ENCODE results near the gene BRPF3. TPM values are rescaled to one million over a fixed set of nuclear protein-coding genes. Genes with fewer than 3 reads are reported as not detected.

The BRPF3 gene
- total and polyA plus RNA-seq, 2 donors: 15.3 to 17.5 TPM

GRCh38 chr6:36273067-36273466 lies 76.5 kb downstream of the BRPF3 start:
- no peak overlapping the region for H3K4me3 ChIP-seq (ENCODE audit: low read depth, low read length)
- no peak for DNase-seq (ENCODE audit: extremely low spot score)
- no peak overlapping the region for H3K27ac ChIP-seq (ENCODE audit: low read depth)
- H3K4me1 ChIP-seq (ENCODE audit: insufficient read depth): no peaks in the 10 kb centered on the region
- no peaks in the 10 kb centered on the region for H3K36me3 ChIP-seq (ENCODE audit: insufficient read depth)
- WGBS: 88% methylated on average over 5 of the region's 5 CpGs

DNA sequence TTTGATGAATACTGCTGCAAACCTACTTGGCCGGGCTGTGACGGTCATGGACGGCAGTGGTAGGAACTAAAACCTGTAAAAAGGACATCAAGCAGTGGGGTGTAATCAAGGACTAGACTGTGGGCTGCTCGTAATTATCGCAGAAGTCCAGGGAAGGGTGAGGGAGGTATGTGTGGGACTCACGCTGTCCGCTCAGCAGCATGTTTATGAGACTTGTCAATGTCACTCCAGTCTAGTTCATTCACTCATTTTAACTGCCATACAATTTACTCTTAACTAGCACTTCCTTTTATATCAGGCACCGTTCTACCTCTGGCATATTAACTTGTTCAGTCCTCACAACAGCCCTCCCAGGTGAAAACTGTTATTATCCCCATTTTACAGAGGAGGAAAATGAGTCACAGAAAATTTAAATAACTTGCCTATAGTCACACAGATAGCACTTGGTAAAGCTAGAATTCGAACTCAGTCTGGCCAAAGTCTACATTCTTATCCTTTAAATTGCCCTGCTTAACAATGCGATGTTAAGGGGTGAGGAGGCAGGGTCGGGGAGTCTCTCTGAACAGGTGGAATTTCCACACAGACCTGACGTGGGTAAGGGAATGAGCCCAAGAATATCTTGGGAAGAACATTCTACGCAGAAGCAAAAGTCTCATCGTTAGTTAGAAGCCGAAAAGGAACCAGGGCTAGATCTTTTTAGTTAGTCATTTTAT lies 77.4 kb downstream of the BRPF3 start:
- Histone ChIP-seq H3K4me1 (ENCODE audit: insufficient read depth) (no peaks in the 10 kb centered on the region), H3K36me3 (ENCODE audit: insufficient read depth) (no peaks in the 10 kb centered on the region), H3K4me3 (ENCODE audit: low read depth, low read length) (no peak overlapping the region), H3K27ac (ENCODE audit: low read depth) (no peak overlapping the region)
- WGBS: 65% methylated on average over 15 of the region's 15 CpGs
- no peak for DNase-seq (ENCODE audit: extremely low spot score)

DNA sequence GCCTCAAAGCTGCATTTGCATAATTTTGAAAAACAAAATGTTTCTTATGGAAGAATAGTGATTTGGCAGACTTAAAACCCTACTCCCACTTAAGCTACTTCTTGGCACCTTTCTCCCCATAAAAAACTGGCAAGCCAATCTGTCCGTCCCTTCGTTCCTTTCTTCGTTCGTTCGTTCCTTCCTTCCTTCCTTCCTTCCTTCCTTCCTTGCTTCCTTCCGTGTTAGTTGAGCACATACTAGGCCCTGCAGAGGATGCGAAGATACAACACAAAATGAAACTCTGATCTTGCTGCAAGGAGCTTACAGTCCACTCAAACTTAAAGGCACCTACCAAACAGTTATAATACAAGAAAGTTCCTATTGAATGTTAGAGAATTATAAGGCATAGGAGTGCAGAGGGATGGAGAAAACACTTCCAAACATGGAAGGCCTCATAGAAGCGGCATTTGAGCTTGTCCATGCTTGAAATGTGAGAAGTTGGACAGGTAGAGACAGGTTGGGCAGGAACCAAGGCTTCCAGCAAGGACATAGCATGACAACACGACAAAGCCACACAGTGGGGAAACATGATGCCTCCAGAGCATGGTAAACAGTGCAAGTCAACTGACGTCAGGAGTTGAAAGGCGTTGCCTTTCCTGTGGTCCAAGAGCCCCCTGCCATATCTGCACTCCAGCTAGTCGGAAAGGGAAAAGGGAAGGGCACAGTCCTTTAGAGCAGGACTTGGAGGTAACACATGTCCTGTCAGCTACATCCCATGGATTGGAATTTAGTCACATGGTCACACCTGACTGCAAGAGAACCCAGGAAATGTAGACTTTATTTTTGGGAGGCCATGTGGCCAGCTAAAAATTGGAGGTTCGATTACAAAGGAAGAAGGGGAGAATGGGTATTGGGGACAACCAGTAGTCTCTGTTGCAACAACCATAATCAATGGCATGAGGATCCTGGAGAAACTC lies 80.3 kb downstream of the BRPF3 start:
- Histone ChIP-seq H3K27ac (ENCODE audit: low read depth) (no peak overlapping the region), H3K4me3 (ENCODE audit: low read depth, low read length) (no peak overlapping the region), H3K36me3 (ENCODE audit: insufficient read depth) (no peaks in the 10 kb centered on the region), H3K4me1 (ENCODE audit: insufficient read depth) (no peaks in the 10 kb centered on the region)
- 81% methylated on average over 13 of the region's 13 CpGs for WGBS
- DNase-seq (ENCODE audit: extremely low spot score): no peak

GRCh38 chr6:36277946-36278470 lies 81.5 kb downstream of the BRPF3 start:
- Histone ChIP-seq H3K4me1 (ENCODE audit: insufficient read depth) (no peaks in the 10 kb centered on the region), H3K4me3 (ENCODE audit: low read depth, low read length) (no peak overlapping the region), H3K36me3 (ENCODE audit: insufficient read depth) (no peaks in the 10 kb centered on the region), H3K27ac (ENCODE audit: low read depth) (no peak overlapping the region)
- WGBS: 40% methylated on average over 2 of the region's 2 CpGs
- no peak for DNase-seq (ENCODE audit: extremely low spot score)

DNA sequence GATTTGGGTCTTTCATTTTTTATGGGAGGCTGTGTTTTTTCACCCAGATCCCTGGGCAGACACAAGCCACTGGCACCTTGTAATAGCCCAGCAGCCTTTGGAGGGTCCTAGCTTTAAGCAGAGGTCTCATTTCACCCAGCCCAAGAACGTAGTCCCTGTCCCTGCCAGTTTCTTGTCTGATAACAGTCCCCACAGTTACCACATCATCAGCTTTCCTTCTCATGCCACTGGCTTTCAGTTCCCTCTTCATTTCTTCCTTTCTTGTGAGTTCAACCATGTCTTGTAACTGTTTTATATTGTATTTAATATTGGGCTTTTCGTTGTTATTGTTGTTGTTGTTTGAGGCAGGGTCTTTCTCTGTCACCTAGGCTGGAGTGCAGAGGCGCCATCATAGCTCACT lies 83.9 kb downstream of the BRPF3 start:
- Histone ChIP-seq H3K36me3 (ENCODE audit: insufficient read depth) (no peaks in the 10 kb centered on the region), H3K27ac (ENCODE audit: low read depth) (no peak overlapping the region), H3K4me3 (ENCODE audit: low read depth, low read length) (no peak overlapping the region), H3K4me1 (ENCODE audit: insufficient read depth) (no peaks in the 10 kb centered on the region)
- 71% methylated on average over 3 of the region's 3 CpGs for WGBS
- no peak for DNase-seq (ENCODE audit: extremely low spot score)

DNA sequence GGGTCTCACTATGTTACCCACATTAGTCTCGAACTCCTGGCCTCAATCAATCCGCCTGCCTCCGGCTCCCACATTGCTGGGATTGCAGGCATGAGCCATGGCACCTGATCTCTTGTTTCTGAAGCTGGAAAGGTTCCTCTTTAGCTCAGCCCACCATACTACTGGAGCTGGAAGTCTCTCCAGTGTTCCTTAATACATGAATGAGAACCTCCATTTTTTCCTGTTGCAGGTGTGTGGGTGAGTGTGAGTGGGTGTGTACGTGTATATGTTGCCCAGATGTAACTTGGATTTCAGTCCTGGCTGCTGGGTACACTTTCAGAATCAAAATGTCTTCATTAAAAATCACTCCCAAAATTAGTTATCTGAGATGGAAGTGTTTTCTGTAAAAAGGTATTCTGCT lies 84.4 kb downstream of the BRPF3 start:
- no peaks in the 10 kb centered on the region for H3K4me1 ChIP-seq (ENCODE audit: insufficient read depth)
- H3K27ac ChIP-seq (ENCODE audit: low read depth): no peak overlapping the region
- H3K4me3 ChIP-seq (ENCODE audit: low read depth, low read length): no peak overlapping the region
- DNase-seq (ENCODE audit: extremely low spot score): no peak
- WGBS: 90% methylated on average over 4 of the region's 4 CpGs
- no peaks in the 10 kb centered on the region for H3K36me3 ChIP-seq (ENCODE audit: insufficient read depth)

Other genes with a start within 250 kb of the BRPF3 start
- 0.11 TPM for gene SLC26A8, start 172.1 kb upstream of the BRPF3 start, total RNA-seq
- 0.09 TPM for gene SLC26A8, start 172.1 kb upstream of the BRPF3 start, polyA plus RNA-seq
- gene MAPK14, start 168.9 kb upstream of the BRPF3 start, total RNA-seq: 84.1 TPM
- gene MAPK14, start 168.9 kb upstream of the BRPF3 start, polyA plus RNA-seq: 48.8 TPM
- 5.6 TPM for gene MAPK13, start 66.2 kb upstream of the BRPF3 start, total RNA-seq
- 7.9 TPM for gene MAPK13, start 66.2 kb upstream of the BRPF3 start, polyA plus RNA-seq
- gene PNPLA1, start 73.3 kb downstream of the BRPF3 start, total RNA-seq: not detected
- gene PNPLA1, start 73.3 kb downstream of the BRPF3 start, polyA plus RNA-seq: 0.13 TPM
- gene BNIP5, start 140.1 kb downstream of the BRPF3 start, total RNA-seq: not detected
- not detected for gene BNIP5, start 140.1 kb downstream of the BRPF3 start, polyA plus RNA-seq
- 0.79 TPM for gene ETV7, start 190.9 kb downstream of the BRPF3 start, total RNA-seq
- 1.5 TPM for gene ETV7, start 190.9 kb downstream of the BRPF3 start, polyA plus RNA-seq
- not detected for gene PXT1, start 246.1 kb downstream of the BRPF3 start, total RNA-seq
- gene PXT1, start 246.1 kb downstream of the BRPF3 start, polyA plus RNA-seq: 0.04 TPM
- gene KCTD20, start 246.3 kb downstream of the BRPF3 start, total RNA-seq: 93.5 TPM
- 37.2 TPM for gene KCTD20, start 246.3 kb downstream of the BRPF3 start, polyA plus RNA-seq

Measured in urinary bladder (tissue), 4 donors.